ENCODE data around the gene RCN1. TPM values are rescaled to one million over a fixed set of nuclear protein-coding genes. Genes with fewer than 3 reads are reported as not detected.
"Not testable (repeated sequence)": the region's sequence is repeated elsewhere in the genome, so short reads cannot be mapped to it uniquely, and the experiment has no call there.

The RCN1 gene
- polyA plus RNA-seq, 10 donors = 147 to 206 (median 172) TPM

DNA sequence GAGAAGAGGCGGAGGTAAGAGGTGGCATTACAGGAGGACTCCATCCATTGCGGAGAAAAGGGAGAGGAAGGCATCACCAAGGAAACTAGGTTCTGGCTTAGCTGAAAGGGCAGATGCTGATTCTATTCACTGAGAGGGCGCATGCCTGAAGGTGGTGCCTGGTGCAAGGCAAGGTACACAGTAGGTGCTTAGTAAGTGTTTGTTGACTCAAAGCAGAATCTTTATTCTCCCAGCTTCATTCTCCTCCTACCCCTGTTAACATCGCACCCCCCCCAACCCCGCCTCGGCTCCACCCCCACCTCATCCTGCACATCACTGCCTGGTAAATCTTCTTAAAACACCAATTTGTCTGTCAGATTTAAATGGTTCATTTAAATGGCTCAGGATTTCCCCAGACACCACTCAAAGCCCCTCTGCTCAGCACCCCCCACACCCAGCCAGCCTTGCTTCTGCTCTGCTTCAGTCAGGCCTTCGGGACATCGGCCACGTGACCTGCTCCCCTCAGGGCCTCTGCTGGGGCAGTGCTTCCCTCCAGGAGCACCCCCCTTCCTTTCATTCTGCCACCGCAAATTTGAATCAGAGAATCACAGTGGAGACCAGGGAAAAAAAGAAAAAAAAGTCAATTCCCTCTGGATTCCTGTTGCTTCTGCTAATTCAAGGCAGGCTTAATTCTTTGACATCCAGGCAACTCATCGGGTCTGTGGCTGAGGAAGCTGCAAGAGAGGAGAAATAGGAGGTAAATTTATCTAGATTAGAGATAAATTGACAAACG lies 17.8 kb upstream of the RCN1 start:
- peak in 1 of 3 donors; percentile 33 for DNase-seq

DNA sequence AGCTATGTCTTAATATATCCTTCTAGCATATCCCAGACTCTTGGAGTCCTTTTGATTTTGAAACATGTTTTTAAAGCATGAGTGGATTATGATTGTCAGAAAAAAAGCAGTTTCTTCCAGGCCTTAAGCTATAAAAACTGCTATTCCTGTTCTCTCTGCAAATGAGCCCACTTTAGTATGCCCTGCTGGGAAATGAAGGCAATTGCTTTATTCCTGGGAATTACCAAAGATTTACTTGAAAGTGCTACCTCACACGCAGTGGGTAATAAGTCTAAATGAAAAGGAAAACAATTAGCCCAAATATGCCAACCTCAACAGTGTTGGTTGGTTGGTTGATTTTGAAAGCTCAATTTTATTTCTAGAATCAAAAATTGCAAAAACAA lies 17.2 kb upstream of the RCN1 start:
- no peak for DNase-seq

DNA sequence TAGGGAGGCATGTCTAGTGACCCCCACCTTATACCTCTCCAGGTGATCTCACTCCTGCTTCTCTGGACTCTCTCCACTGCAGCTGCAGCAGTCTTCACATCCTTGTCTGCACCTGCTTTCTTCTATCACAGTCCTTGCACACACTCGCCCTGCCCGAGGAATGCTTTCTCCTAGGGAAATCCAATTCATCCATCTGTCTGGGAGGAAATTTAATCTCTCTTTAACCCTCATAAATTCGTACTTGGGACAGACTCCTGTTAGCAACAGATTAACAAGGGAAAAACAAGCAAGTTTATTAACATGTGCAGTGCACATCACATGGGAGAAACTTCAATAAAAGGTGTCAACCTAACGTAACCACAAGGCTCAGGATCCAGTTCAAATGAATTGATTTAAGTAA lies 11.3 kb upstream of the RCN1 start:
- DNase-seq = no peak

DNA sequence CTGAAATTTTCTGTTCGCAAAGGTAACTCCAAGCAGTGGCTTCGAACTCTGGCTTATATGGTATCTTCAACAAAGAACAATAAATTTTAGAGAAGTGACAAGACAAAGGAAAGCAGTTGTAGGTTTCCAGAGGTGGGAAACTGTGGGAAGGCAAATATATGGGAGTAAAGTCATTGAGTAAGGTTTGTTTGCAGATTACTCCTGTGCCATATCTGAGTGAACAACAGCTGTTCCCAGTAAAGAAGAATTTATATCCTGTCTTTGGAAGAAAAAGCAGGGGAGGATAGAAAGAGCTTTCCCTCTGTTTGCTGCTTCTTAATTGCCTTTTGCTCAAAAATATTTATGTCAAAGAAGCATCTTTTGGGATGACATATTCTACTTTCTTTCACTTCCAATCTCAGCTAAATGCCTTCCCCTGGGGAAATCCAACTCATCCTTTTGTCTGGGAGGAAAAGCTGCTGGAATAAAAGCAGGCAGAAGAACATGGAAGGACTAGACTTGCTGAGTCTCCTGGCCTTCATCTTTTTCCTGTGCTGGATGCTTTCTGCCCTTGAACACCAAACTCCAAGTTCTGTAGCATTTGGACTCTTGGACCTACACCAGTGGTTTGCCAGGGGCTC lies 10.4 kb upstream of the RCN1 start:
- DNase-seq = no peak

GRCh38 chr11:32081129-32081641 lies 9.7 kb upstream of the RCN1 start:
- peak in 1 of 3 donors; percentile 19 for DNase-seq

DNA sequence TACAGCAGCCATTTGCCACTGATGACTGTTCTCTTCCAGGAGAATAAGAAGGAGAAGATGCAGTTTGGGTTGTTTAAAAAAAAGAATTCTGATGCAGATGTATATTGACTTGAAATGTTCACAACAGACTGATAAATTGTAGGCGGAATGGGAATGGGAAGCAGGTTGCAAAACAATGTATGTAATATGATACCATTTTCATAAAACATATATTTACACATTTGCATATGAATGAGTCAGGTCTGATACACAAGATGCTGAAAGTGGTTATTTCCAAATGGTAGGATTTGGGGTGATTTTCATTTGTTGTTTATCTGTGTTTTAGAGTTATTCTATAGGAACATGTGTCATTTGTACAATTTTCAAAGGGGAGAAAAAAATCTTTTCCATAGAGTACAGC lies 9.0 kb upstream of the RCN1 start:
- no peak for DNase-seq

- no peak for DNase-seq
Observed at GRCh38 chr11:32082346-32082986, 8.4 kb upstream of the RCN1 start.

GRCh38 chr11:32087597-32087996 lies 3.3 kb upstream of the RCN1 start:
- DNase-seq = no peak

GRCh38 chr11:32088117-32088941 lies 2.5 kb upstream of the RCN1 start:
- DNase-seq = peak in 2 of 3 donors; percentile 32 to 91

DNA sequence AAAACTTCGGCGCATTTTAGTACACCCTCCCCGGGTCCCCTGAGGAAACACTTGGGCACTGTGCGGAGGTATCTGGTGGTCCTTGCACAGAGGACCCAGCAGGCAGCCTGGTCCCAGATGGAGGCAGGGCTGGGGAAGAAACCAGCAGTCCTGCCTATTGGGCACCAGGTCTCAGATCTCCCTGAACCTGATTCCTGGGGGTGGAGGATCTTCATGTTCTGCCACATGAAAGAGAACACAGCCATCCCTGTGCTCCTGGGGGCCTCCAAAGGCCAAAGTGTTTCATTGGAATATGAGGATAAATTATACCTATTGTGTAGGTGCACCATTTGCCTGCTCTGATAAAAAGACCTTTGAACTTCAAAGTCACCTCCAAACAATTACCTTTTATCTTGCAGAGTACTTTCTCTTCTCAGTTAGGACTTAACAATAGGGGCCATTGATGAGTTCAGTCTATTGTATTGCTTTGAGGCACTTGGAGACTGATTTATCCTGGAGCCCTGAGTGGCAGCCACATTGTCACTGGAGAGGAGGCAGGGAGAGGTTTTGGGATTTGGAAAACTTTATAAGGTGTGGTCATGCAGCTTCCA lies 1.8 kb downstream of the RCN1 start:
- DNase-seq = no peak

- DNase-seq = no peak
Observed at GRCh38 chr11:32094923-32095322, 4.0 kb downstream of the RCN1 start.

DNA sequence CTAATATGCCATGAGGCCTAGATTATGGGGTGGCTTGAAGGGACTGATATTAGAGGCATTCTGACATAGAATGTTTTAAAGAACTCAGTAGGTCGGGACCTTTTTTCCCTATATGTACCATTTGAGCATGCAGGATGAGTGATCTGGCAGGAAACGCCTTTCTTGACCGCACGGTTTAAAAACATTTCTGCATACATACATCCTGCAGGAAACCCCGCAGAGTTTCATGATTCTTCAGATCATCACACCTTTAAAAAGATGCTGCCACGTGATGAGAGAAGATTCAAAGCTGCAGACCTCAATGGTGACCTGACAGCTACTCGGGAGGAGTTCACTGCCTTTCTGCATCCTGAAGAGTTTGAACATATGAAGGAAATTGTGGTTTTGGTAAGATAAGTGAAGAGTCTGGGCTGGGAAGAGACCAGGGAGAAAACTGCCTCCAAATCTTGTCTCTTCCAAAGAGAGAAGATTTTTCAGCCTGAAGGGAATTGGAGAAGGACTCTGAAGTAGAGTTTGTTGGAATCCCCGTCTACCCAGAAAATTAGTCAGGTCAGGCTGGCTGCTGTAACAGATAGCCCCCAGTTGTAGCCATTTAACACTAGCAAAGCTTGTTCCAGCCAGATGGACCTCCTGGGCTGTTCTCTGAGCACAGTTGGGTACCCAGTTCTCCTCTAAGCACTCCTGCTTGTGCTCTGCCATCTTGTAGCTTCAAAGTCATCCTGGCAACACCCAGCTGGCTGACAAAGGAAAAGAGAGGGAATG lies 7.4 kb downstream of the RCN1 start:
- no peak for DNase-seq

GRCh38 chr11:32099516-32099915 lies 8.6 kb downstream of the RCN1 start:
- DNase-seq = no peak

- peak in 1 of 3 donors; percentile 41 for DNase-seq
Observed at GRCh38 chr11:32100495-32100894, 9.6 kb downstream of the RCN1 start.

DNA sequence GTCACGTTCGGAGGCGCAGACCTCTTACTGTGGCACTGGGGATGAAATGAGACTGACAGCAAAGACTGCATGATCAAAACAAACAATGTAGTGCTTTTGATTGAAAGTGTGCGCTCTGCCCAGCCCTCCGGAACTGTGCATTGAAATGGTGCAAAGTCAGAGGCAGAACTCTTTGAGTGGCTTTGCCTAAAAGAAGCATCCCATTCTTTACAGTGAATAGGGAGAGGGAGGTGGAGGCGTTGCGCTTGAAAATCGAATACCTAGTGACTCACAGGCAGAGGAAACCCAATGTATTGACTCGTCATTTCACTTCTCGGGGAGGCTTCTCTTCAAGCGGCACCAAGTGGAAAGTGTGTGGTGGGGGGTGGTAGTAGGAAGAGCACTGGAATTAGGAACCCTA lies 10.9 kb downstream of the RCN1 start:
- DNase-seq = no peak

GRCh38 chr11:32103121-32103719 lies 12.3 kb downstream of the RCN1 start:
- DNase-seq = not testable (repeated sequence)

DNA sequence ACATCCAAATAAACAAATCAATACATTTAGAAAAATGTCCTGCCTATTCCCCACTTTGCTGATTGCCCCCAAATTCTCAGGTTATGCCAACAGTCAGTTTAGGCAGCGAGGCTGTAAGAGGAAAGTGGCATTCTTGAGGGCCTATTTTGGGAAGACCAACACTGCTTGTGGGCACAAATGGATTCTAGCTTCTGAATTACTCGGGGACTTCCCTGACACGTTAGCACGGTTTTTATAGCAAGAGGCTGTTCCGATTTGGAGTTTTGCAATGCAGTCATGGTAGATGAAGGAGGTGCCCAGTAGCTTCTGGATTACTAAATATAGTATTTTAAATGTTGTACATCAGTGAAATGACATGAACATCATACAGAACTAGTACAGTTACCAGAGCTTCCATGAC lies 13.1 kb downstream of the RCN1 start:
- no peak for DNase-seq

DNA sequence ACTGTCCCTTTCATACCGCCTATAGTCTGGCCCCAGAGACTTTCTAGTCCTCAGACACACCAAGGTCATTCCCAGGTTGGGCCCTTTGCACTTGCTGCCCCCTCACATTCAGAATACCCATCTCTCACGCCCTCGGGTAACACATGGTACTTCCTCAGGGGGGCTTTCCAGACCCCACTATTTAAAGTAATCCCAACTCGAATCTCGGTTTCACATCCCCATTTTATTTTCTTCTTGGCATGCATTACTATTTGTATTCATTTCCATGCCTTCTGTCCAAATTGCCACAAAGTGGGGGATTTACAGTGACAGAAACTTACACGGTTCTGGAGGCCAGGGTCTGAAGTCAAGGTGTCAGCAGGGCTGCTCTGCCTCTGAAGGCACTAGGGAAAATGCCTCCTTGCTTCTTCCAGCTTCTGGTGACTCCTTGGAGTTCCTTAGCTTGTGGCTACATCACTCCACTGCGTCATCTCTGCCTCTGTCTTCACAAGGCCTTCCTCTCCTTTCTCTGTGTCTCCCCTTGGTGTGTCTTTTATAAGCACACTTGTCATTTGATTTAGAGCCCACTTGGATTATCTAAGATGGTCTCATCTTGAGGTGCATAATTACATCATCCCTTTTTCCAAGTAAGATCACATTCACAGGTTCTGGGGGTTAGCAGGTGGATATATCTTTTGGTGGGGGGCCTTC lies 15.1 kb downstream of the RCN1 start:
- peak in 1 of 3 donors; percentile 8 for DNase-seq

DNA sequence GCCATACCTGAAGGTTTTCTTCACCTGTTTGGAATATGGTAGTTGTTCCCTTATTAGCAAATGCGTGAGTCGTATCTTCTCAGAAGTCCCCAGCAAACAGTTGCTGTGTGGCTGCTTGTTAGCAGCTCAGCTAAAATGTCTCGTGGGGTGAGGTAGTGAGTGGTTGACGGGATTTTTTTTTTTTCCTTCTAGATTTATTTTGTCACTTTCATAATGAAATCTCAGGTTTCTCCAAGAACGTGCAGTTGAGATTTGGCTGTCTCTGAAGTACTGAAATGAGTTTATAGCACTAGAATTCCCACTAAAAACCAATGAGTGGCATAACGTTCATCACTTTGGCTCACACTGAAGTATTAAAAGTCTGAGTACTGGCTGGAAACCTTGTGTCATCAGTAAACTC lies 16.8 kb downstream of the RCN1 start:
- no peak for DNase-seq

DNA sequence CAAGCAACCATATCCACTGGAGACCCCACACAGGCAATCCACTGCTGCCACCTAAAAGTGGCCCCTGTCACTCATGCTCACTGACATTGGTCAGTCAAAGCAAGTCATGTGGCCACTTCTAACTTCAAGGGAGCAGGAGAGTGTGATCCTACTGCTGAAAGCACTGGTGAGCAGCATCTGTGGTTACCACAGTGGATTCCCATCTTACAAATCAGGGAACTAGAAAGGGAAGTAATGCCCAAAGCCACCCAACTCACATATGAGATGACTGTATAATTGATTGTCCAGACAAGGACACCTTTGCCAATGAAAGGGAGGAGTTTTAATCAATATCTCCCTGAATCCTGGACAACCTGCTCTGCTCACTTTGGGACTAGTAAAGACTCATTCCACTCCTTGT lies 17.7 kb downstream of the RCN1 start:
- DNase-seq = no peak

Data from muscle of back (tissue), 11 donors.